Testis (tissue), 3 donors: ENCODE data around the gene XPC. TPM values are rescaled to one million over a fixed set of nuclear protein-coding genes. Genes with fewer than 3 reads are reported as not detected.

Experiments used
- DNase-seq: peaks from one replicate; pipeline ENCODE4 v3.0.0-alpha.2; 2019
- H3K27ac ChIP-seq, 2 donors: fragments of 200-600 bp; sonication (generic); one replicate each; pipeline ENCODE4 v1.5.1; 2019
- H3K27me3 ChIP-seq: fragments of 200-600 bp; sonication (generic); one replicate; pipeline ENCODE4 v1.5.1; 2019
- H3K36me3 ChIP-seq: fragments of 200-600 bp; sonication (generic); one replicate; pipeline ENCODE4 v1.5.1; 2017; ENCODE audit warnings: low read depth; ENCODE audit errors: missing control alignments
- H3K4me1 ChIP-seq: fragments of 200-600 bp; sonication (generic); one replicate; pipeline ENCODE4 v1.5.1; 2019
- H3K4me3 ChIP-seq, 2 donors: fragments of 200-600 bp; sonication (generic); one replicate each; pipeline ENCODE4 v1.5.1; 2017 to 2019
- H3K9me3 ChIP-seq: fragments of 200-600 bp; sonication (generic); one replicate; pipeline ENCODE4 v1.5.1; 2017
- POLR2A ChIP-seq: fragments of 450-650 bp; IDR thresholded peaks from one replicate; pipeline ENCODE4 v1.6.1; 2017; ENCODE audit warnings: antibody characterized with exemption, mild to moderate bottlenecking, moderate library complexity
- WGBS, 2 donors: methylation state at CpG; one replicate each; pipeline ENCODE4 v1.1.5; 2018; 5-methylcytosine and 5-hydroxymethylcytosine counted together
- intact Hi-C: fragments of 100-400 bp; cut with DNase I; formaldehyde crosslinking; loops from one replicate; pipeline ENCODE4 v1.15.1; 2023; ENCODE audit warnings: low total_unique reads
- polyA plus RNA-seq: library from polyadenylated mRNA; stranded (reverse); fragments of 350-450 nt; fragmentation: Illumina TruSeq; extraction: RNeasy Lipid Tissue Mini Kit (QIAGEN cat#74804); gene quantifications from one replicate; pipeline ENCODE4 v1.2.3, GENCODE V29; 2014; ENCODE audit warnings: low read depth, low replicate concordance; ENCODE audit not compliant: insufficient read depth
- total RNA-seq, 2 donors: library from RNA; depleted of rRNA; stranded (reverse); fragments of >200 nt; gene quantifications; one replicate each; pipeline ENCODE4 v1.2.3, GENCODE V29; 2016
- TF ChIP-seq, protein P1 (sequence below), 3 experiments: fragments of 450-650 bp in 2 of 3; fragments of 200-600 bp in 1 of 3; sonication (generic) in 1 of 3; IDR thresholded peaks; one replicate each; pipeline ENCODE4 v1.5.1; 2016 to 2019; ENCODE audit warnings: antibody characterized with exemption in 3 of 3, mild to moderate bottlenecking in 2 of 3, moderate library complexity in 1 of 3

XPC gene
- total and polyA plus RNA-seq, 3 donors from 2014 or later, result 25.1 to 54.1 (median 48.7) TPM

DNA sequence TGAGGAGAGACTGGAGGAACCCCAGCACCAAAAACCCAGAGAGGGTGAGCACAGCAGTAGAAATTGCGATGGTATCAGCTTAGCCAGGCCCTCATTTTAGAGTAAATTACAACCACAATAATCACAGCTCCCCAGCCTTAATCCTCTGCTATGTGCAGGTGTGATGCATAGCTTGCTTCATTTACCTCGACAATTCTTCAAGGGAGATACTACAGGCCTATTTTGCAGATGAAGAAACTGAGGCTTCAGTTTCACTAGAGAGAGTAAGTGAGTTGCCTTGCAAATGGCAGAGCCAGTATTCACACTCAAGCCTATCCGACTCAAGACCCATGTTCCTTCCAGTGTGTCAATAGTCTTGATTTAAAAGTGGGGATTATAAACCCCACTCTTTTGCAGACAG is 33.6 kb upstream of the XPC start:
- TF ChIP-seq POLR2A, result no peak
- TF ChIP-seq, protein P1, sequence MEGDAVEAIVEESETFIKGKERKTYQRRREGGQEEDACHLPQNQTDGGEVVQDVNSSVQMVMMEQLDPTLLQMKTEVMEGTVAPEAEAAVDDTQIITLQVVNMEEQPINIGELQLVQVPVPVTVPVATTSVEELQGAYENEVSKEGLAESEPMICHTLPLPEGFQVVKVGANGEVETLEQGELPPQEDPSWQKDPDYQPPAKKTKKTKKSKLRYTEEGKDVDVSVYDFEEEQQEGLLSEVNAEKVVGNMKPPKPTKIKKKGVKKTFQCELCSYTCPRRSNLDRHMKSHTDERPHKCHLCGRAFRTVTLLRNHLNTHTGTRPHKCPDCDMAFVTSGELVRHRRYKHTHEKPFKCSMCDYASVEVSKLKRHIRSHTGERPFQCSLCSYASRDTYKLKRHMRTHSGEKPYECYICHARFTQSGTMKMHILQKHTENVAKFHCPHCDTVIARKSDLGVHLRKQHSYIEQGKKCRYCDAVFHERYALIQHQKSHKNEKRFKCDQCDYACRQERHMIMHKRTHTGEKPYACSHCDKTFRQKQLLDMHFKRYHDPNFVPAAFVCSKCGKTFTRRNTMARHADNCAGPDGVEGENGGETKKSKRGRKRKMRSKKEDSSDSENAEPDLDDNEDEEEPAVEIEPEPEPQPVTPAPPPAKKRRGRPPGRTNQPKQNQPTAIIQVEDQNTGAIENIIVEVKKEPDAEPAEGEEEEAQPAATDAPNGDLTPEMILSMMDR (IDR thresholded peaks at IDR 0.05), result no peak
- no peaks in the 10 kb centered on the region for H3K27me3 ChIP-seq
- H3K4me3 ChIP-seq, result no peak overlapping the region
- H3K27ac ChIP-seq, result no peak overlapping the region
- no peaks in the 10 kb centered on the region for H3K36me3 ChIP-seq
- H3K4me1 ChIP-seq, result no peaks in the 10 kb centered on the region
- DNase-seq, result no peak
- H3K9me3 ChIP-seq, result no peaks in the 10 kb centered on the region
- WGBS, 2 donors, result 96 to 98% methylated on average over 3 of the region's 3 CpGs
- intact Hi-C loops, result no loop called here

DNA sequence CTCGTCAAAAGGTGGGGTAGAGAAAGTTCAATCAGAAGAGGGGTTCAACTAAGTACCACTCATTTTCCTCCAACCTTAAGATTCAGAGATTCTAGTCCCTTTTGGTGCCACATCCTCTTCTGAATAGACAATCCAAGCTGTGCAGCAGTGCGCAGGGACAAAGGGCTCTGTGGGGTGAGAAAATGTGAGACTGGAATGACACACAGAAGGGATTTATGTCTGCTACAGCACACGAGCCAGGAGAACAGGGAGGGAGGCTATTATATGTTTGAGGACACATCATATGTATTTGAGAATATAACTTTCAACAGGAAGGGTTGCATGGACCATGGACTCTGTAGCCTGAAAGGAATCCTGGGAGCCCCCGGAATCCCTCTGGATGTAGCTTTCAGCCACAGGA is 33.2 kb upstream of the XPC start:
- 74 to 81% methylated on average over 4 of the region's 4 CpGs for WGBS, 2 donors
- no peak for TF ChIP-seq POLR2A
- TF ChIP-seq, protein P1 (IDR thresholded peaks at IDR 0.05), result no peak
- Histone ChIP-seq H3K9me3 (no peaks in the 10 kb centered on the region), H3K27ac (no peak overlapping the region), H3K4me1 (no peaks in the 10 kb centered on the region), H3K36me3 (no peaks in the 10 kb centered on the region), H3K4me3 (no peak overlapping the region), H3K27me3 (no peaks in the 10 kb centered on the region)
- intact Hi-C loops, result no loop called here
- no peak for DNase-seq

DNA sequence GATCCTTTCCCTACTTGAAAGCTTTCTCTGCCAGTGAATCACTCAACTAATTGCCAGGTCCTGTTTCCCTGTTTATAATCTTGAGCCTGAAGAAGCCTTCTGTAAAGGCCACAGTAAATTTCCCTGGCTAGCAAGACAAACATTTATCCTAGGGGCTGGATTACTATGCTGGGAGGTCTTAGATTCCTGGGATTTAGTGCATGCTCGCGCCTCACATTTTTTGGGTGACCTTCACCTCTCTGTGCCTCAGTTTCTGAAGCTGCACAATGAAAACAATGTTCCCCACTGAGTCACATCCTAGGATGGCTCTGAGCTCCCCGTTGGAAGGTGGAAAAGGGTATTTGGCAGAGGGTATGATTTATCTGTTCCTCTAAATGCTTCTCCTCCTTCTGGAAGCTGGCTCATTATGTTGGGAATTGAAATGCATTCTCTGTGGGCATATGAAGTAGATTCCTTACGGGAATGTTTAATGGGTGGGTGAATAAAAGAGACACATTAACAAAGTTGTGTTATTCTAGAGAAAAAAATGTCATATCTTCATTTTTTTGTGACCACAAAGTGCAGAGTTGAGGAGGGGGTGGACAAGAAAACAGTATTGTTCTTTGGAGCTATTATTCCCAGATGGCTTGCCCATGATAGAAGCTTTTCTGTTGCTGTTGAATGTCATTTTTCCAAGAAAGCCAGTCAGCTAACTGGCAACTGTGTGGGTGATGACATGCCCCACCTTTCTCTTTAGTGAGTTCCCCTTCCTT is 32.6 kb upstream of the XPC start:
- Histone ChIP-seq H3K9me3 (no peaks in the 10 kb centered on the region), H3K27me3 (no peaks in the 10 kb centered on the region), H3K36me3 (no peaks in the 10 kb centered on the region), H3K27ac (no peak overlapping the region), H3K4me1 (no peaks in the 10 kb centered on the region), H3K4me3 (no peak overlapping the region)
- WGBS, 2 donors, result 61 to 64% methylated on average over 4 of the region's 4 CpGs
- no peak for DNase-seq
- intact Hi-C loops, result no loop called here
- no peak for TF ChIP-seq POLR2A
- TF ChIP-seq, protein P1 (IDR thresholded peaks at IDR 0.05), result no peak

DNA sequence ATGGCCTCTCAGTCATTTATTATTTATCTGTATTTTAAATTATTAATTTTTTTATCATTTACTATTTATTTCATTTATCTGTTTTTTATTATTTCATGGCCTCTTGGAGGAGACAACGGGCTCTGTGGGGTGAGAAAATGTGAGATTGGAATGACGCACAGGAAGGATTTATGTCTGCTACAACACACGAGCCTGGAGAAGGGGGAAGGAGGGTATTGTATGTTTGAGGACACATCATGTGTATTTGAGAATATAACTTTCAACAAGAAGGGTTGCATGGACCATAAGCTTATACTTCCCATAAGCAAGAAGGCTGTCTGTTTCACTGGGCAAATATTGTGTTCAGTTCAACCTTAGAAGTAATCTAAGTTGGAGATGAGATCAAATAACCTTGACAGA is 31.9 kb upstream of the XPC start:
- Histone ChIP-seq H3K4me1 (no peaks in the 10 kb centered on the region), H3K4me3 (no peak overlapping the region), H3K27ac (no peak overlapping the region), H3K36me3 (no peaks in the 10 kb centered on the region), H3K27me3 (no peaks in the 10 kb centered on the region), H3K9me3 (no peaks in the 10 kb centered on the region)
- no peak for DNase-seq
- WGBS, 2 donors, result 66 to 83% methylated on average over 3 of the region's 3 CpGs
- intact Hi-C loops, result no loop called here
- no peak for TF ChIP-seq POLR2A
- TF ChIP-seq, protein P1 (IDR thresholded peaks at IDR 0.05), result no peak
